NCI-H1436 treated with DMSO at 0.1 percent for 48 hours (cell line): Measurements from ENCODE around the gene SLC52A3.
"Not testable (repeated sequence)": the region's sequence is repeated elsewhere in the genome, so short reads cannot be mapped to it uniquely, and the experiment has no call there.

Experiments used
- DNase-seq: peaks from one replicate; lab custom pipeline; 2025; lab: John Stamatoyannopoulos, UW

The SLC52A3 gene

DNA sequence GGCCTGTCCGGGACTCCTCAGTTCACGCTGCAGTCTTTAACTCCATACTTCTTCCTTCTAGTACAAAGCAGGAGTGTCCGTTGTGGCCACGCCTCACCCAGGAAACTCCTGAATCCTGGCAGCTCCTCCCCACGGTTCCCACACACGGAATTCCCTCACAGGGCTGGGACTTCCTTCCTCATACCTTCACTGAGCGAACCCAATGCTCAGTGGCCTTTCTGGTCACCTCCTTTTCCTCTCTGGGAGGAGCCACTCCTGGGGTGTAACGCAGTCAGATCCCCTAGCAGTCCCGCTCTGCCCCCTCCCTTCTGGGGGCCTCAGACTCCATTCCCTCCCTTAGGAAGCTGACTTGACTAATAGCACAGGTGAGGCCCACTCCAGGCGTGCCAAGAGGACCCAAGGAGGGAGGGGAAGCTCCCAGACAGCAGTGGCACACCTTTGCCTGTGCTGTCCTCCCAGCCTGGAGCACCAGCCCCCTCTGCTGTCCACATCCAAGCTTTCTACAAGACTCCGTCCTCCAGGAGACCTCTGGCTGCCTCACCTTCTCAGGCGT is at the start of gene SLC52A3:
SLC52A3 (minus strand) TSS at position 75 of the 553 bp plus-strand sequence. CDS start 2,726 bp downstream, outside the sequence.
- DNase-seq = no peak

- DNase-seq = peak; percentile 37
Observed at GRCh38 chr20:815914-816606, 47.8 kb upstream of the SLC52A3 start.

- DNase-seq = no peak
Observed at GRCh38 chr20:815226-815625, 46.9 kb upstream of the SLC52A3 start.

GRCh38 chr20:813390-813789 is 45.1 kb upstream of the SLC52A3 start:
- DNase-seq = no peak

GRCh38 chr20:812435-812814 is 44.1 kb upstream of the SLC52A3 start:
- DNase-seq = not testable (repeated sequence)

- DNase-seq = not testable (repeated sequence)
Observed at GRCh38 chr20:811776-812434, 43.6 kb upstream of the SLC52A3 start.

DNA sequence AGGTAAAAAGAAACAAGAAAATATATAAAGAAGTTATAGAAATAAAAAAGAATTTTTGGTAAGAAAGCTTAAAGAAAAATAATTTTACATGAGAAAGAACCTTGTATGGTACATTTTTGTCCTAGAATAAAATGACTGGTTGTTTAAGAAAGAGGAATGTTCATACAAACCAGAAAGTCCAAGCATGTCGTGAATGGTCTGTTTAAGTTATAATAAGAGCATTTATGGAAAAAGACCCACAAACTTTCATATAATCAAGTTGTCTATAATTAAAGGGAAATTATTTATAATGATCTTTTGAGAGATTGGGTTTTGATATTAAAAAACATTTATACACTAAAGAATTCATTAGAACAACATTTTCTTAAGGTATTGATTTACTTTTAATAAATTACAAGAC is 37.4 kb upstream of the SLC52A3 start:
- DNase-seq = no peak

- no peak for DNase-seq
Observed at GRCh38 chr20:801678-802077, 33.4 kb upstream of the SLC52A3 start.

DNA sequence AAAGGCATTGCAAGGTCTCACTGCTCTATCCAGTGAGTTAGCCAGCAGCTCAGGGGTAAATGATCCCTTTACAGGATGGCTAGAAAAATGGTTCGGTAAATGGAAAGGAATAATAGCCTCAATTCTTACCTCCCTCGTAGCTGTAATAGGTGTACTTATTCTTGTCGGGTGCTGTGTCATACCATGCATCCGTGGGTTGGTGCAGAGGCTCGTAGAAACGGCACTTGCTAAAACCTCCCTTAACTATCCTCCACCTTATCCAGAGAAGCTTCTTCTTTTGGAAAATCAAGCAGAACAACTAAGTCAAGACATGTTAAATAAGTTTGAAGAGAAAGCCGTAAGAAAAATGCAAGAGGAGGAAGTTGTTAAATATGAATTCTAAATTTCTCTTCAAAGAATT is 31.7 kb upstream of the SLC52A3 start:
- DNase-seq = not testable (repeated sequence)

GRCh38 chr20:798746-799145 is 30.4 kb upstream of the SLC52A3 start:
- DNase-seq = not testable (repeated sequence)

DNA sequence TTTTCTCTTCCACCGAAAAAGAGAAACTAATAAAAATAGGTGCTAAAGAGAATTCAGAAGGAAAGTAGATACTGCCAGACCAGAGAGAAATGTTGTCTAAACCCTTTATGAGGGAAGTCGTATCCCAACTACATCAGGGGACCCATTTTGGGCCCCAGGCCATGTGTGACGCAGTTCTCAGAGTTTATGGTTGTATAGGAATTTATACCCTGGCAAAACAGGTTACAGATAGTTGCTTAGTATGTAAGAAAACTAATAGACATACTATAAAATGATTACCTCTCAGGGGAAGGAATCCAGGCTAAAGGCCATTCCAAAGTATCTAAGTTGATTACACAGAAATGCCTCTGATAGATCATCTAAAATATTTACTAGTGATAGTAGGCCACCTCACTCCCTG is 28.6 kb upstream of the SLC52A3 start:
- no peak for DNase-seq

GRCh38 chr20:792248-792647 is 23.9 kb upstream of the SLC52A3 start:
- DNase-seq = no peak

DNA sequence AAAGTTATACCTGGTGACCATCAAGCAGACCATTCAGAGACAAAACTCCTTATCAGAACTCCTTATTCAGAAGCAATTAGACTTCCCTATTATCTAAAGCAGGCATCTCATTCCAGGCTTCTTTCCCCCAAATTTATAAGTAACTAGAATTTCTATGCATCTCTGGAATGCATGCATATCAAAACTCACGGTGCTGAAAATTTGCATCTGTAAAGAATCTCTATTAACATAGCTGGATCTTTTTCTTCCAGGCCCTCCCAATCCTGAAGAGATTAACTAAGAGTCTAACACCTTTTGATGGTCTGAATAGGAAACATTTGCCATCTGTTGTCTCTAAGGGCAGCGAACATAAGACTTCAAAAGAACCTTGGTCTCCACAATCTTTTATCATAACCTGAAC is 22.8 kb upstream of the SLC52A3 start:
- DNase-seq = no peak

GRCh38 chr20:787825-788224 is 19.5 kb upstream of the SLC52A3 start:
- no peak for DNase-seq

DNA sequence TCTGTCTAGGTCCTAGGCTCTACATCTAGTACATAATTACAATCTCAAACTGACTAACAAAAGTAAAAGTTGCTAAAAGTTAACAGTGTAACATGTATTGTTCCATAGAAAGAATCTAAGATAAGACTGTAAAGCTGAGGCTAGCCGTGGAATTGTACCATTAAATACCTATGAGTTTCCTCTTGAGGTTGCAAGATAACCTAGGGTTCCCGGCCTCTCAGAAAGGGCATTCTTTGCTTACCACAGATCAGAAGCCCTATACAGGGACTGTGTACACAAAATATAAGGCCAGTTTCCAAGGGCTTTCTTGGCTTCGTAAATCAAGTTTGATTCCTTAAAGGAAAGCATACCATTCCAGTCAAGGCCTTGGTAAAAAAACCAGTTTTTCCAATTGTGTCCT is 11.5 kb upstream of the SLC52A3 start:
- DNase-seq = no peak

- DNase-seq = no peak
Observed at GRCh38 chr20:776165-776564, 7.9 kb upstream of the SLC52A3 start.

DNA sequence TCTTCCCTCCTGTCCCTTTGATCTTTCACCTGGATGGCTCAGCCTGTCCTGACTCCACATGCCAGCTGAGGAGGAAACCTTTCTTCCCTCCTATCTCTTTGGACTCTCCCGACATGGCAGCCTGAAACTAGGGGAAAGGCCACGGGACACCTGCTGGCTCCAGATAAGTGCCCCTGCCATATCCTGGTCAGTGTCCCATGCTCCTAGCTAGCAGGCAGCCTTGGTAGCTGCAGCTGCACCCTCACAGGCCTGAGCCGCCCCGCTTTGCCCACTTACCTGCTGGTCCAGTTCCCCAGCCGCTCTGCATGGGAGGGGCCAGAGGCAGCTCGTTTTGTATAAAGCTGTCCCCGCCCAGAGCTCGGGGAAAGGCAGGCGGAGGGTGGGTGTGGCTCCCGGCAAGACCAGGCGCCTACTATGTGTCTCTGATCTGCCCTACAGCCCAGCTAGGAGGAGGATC is 7.4 kb upstream of the SLC52A3 start:
- DNase-seq = no peak

- no peak for DNase-seq
Observed at GRCh38 chr20:774660-775057, 6.4 kb upstream of the SLC52A3 start.

DNA sequence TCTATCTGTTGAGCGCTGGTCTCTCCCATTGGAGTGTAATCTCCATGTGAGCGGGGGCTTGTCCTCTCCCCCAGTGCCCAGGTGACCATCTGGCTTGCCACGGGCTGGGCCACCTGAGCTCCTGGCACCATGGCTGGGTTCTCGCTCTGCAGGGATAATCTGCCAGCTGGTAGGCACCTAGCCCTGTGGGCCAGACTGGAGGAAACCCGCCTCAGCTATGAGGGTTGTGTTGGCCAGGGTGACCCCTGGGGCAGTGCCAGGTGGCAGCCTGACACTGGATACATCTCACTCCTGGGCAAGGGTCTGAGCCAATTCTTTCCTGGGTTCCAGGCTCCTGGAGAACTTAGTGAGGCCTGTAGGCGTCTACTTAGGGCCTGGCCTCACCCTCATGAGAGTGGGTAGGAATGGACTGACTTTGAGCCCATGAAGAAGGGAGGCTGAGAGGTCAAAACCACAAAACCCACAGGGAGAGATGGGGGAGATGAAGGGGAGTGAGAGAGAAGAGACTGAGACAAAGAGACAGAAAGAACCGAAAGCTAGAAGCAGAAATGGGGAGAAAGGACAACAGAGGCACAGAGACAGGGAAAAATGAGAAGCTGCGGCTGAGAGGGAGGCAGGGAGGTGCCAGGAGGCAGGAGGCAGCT is 5.8 kb upstream of the SLC52A3 start:
- no peak for DNase-seq

DNA sequence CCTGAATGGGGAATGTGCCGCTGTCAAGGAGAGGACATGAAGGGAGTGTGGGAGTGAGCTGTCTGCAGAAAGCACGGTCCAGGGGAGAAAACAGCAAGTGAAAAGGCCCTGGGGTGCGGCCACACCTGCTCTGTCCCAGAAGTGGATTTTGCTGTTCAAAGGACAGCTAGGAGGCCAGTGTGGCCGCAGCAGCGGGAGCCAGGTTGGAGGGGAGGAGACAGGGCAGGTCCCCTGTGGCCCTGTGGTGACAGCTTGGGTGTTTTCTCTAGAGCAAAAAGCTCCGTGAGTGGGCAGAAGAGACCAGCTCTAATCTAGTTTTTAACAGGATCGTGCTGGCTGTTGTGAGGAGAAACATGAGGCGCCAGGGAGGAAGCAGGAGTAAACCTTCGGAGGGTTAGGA is 4.5 kb upstream of the SLC52A3 start:
- no peak for DNase-seq

DNA sequence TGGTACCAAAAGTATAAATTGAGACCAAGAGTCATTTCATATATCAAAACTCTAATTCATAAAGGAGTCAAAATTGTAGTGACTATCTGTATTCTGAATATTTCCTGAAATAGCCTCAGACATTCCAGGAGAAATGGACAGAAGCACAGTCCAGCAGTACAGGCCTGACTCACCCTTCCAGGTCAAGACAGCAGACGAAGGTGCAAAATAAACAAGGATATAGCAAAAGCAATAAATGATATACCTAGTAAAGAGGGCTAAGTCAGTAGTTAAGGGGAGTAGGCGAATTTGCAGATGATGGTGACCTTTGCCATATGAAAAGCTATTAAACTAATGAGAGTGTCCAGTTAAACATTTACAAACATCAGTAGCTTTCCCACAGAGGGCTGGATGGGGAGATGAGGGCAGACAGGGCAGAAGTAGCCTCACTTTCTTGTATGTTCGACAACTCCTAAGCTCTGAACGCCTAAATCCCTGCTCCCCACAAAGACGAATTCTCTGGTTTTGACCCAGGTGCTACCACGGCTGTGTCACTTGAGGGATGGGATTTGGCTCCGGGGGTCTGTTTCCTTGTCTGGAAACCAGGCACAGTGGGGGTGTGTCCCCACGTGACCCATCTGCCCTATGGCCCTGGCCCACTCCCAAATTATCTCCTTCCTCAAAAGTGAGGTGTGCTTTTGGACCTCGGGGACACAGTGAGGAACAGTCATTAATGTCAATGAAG is 3.6 kb upstream of the SLC52A3 start:
- no peak for DNase-seq

- DNase-seq = no peak
Observed at GRCh38 chr20:770691-771090, 2.4 kb upstream of the SLC52A3 start.
